ENCODE results near the gene WFS1.

The WFS1 gene, protein sequence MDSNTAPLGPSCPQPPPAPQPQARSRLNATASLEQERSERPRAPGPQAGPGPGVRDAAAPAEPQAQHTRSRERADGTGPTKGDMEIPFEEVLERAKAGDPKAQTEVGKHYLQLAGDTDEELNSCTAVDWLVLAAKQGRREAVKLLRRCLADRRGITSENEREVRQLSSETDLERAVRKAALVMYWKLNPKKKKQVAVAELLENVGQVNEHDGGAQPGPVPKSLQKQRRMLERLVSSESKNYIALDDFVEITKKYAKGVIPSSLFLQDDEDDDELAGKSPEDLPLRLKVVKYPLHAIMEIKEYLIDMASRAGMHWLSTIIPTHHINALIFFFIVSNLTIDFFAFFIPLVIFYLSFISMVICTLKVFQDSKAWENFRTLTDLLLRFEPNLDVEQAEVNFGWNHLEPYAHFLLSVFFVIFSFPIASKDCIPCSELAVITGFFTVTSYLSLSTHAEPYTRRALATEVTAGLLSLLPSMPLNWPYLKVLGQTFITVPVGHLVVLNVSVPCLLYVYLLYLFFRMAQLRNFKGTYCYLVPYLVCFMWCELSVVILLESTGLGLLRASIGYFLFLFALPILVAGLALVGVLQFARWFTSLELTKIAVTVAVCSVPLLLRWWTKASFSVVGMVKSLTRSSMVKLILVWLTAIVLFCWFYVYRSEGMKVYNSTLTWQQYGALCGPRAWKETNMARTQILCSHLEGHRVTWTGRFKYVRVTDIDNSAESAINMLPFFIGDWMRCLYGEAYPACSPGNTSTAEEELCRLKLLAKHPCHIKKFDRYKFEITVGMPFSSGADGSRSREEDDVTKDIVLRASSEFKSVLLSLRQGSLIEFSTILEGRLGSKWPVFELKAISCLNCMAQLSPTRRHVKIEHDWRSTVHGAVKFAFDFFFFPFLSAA

DNA sequence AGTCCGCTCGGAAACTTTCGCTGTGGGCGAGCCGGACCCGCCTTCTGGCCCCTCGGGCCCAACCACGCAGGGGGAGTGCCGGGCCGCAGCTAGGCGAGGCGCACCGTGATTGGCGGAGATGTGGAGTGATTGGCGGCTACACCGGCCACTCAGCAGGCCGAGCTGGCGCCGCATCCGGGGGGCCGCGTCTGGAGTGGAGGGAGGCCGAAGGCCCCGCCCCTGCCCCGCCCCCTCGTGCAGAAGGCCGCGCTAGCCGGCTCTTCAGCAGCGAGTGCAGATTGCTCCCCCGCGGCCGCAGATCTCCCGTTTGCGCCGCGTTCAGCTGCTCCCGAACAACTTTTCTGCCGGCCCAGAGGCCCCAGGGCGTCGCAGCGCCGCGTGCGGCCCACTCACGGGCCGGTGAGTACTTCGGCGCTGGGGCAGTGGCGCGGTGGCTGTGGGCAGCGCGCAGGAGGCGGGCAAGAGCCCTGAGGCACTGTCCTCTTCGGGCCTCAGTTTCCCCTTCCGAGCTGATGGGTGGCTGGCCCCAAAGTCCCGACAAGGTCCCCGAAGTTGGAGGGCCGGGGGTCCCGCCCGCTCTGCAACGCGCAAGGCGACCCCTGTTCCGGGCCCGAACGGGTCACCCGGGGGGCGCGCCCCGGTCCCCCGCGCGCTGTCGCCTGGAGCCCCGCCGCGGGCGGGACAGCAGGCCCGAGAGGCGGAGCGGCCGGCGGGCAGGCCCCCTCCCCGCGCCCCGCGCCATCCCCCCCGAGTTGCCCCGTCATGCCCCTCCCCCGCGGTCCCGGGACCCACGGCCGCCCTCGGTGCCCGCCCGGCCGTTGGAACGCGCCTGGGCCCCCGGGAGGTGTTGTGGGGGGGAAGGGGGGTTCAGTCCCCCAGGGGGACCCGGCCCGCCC lies at the start of gene WFS1:
TSS of gene WFS1 (plus strand) at position 235 of the 896 bp plus-strand sequence. CDS start 7,606 bp downstream, outside the sequence.
- DNase-seq (ENCODE audit: low read depth, low spot score): peak; percentile 95

DNA sequence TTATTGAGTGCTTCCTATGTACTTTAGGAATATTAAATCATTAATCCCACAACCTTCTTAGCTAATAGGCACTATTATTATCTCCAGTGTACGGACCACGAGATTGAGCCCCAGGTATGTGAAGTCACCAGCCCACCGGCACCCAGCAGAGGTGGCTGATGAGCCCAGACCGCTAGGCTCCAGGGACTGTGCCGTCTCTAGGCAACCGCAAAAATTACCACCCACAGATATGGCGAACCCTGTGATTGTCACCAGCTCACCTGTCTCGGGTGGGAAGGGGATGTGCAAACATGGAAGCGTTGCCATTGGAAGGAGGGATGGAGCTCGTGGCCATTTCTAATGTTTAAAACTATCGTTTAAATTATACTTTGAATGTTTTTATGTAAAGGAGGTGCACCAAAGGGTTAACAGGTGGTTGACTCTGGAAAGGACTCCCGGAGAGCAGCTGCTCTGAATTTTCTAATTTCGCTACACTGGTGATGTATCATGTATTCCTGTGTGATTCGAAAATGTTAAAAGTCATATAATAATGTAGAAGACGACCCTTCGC lies 48.3 kb upstream of the WFS1 start:
- DNase-seq (ENCODE audit: low read depth, low spot score): no peak

DNA sequence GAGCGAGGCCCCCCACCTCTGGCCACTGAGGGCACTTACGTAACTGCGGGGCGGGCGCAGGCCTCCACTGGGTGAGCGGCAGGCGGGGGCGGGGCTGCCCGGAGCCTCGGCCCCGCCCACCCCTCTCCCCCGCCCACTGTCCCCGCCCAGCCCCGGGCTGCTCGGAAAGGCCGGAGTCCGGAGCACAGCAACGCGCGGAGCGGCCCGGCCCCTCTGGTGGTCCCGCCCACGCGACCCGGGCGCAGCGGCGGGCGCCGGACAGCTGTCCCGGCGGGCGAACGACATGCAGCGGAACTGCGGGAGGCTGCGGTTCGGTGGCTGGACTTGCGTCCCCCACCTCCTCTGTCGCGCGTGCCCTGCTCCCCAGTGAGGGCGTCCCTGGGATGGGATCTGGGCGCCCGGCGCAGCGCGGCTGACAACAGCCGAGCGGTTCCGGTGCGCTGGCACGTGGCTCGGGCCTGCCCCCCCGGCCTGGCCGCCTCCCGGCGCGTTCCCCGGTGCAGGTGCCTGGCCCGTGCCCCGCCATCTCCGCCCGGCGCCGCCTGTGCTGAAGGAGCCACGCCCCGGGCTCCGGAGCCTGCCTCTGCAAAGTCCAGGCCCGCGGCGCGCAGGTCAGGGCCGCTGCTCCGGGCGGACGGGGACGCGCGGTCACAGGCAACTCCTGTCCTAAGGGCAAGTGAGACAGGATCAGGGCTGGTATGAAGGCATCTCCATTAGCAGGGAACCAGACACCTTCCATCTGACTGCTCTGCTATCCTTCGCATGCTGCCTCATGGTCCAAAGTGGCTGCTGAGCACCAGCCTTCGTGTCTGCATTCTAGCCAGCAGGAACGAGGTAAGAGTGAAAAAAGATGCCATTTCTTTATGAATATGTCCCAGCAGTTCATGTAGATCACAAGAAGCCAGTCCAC lies 47.5 kb upstream of the WFS1 start:
- DNase-seq (ENCODE audit: low read depth, low spot score): no peak

DNA sequence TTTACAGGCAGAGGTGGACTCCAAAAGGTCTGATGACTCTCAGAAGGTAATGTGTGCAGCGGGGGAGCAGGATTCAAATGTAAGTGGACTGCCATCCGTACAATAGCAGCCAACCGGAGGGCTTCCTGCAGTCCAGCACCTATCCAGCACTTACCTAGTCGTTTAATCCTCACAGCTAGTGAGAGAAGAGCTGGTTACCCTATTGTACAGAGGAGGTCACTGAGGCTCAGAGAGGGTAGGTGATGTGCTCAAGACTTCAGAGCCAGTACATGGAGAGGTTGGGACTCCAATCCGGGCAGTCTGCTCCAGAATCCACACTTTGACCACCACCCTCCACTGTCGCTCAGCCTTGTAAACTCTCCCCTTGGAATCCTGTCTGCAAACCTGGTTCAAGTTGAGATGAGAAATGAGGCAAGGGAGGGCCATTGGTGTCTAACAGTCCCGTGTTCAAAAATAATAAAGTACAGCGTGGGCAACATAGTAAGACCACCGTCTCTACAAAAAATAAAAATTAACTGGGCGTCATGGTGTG lies 46.8 kb upstream of the WFS1 start:
- no peak for DNase-seq (ENCODE audit: low read depth, low spot score)

DNA sequence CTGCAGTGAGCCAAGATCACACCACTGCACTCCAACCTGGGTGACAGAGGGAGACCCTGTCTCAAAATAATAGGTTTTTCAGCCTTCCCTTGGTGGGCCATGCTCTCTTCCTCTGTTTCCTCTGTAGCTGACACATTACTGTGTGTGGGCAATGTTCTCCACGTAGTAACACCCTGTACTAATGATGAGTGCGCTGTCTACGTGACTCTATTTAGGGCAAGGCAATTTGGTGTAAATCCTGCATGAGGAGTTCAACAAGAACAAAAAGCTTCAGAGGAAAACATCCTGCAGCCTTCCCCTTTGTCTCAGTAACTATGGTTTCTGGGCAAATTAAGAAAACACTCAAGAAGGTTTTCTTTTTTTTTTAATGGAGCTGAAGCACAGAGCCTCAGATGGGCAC lies 44.9 kb upstream of the WFS1 start:
- DNase-seq (ENCODE audit: low read depth, low spot score): no peak

DNA sequence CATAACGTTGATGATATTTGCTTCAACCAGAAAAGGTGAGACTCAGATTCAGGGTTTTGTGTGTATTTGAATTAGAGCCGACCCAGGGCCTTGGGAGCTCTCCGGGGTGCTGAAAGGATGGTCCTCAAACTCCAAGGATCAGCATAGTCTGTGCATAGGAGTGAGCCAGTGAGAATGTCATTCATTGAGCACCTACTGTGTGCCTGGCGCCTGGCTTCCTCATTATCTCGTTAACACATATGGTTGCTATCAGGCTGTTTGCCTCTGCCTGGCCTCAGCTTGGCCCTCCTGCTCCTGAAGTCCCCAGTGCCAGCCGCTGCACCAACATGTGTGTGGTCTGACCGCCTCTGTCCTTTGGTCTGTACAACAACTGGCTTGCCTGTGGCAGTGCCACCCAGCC lies 44.2 kb upstream of the WFS1 start:
- no peak for DNase-seq (ENCODE audit: low read depth, low spot score)

DNA sequence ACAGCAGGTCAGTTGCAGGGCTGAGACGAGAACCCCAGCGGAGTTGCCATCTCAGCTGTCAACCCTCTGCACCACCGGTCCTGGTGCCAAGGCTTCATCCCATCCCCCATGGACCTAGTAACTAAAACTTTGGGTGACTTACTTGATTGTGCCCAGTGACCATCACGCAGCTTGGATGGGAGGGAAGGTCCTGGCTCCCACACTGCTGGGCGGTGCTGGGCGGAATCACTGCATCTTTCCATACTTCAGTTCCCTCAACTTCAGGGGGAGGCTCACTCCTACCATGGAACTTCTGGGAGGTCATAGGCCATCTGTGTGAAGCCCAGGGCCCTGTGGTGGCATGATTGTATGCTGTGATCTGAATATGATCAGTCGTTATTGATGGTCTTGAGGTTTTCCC lies 43.1 kb upstream of the WFS1 start:
- DNase-seq (ENCODE audit: low read depth, low spot score): no peak

DNA sequence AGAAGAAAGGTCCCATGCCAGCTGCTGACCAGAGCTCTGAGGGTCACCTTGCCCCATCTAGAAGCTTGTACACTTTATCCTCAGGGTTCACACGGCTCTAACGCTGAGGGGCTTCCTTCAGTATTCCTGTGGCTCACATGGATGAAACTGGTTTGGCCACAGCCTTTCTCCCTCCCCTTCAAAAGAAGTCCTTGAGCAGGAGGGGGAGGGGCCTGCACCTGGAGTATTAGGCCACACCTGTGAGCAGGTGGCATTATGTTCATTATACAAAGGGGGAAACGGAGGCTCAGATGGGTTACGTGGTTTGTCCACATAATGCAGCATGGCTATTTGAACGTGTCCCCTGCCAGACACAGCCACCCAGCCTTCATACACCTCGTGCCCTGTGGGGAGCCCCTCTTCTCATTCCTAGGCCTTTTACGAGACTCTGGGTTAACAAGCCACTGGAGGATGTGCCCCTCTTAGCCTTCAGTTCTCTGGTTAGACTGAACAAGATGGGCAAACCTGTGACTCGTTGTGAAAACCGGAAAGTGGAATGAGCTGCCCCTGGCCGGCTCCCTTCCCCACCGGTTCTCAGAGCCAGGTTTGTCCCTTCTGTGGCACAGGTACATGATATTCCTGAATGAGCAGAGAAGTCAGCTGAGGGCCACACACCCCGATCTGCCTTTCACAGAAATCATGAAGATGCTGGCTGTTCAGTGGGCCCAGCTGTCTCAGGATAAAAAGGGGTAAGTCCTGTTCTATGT lies 42.1 kb upstream of the WFS1 start:
- DNase-seq (ENCODE audit: low read depth, low spot score): no peak

DNA sequence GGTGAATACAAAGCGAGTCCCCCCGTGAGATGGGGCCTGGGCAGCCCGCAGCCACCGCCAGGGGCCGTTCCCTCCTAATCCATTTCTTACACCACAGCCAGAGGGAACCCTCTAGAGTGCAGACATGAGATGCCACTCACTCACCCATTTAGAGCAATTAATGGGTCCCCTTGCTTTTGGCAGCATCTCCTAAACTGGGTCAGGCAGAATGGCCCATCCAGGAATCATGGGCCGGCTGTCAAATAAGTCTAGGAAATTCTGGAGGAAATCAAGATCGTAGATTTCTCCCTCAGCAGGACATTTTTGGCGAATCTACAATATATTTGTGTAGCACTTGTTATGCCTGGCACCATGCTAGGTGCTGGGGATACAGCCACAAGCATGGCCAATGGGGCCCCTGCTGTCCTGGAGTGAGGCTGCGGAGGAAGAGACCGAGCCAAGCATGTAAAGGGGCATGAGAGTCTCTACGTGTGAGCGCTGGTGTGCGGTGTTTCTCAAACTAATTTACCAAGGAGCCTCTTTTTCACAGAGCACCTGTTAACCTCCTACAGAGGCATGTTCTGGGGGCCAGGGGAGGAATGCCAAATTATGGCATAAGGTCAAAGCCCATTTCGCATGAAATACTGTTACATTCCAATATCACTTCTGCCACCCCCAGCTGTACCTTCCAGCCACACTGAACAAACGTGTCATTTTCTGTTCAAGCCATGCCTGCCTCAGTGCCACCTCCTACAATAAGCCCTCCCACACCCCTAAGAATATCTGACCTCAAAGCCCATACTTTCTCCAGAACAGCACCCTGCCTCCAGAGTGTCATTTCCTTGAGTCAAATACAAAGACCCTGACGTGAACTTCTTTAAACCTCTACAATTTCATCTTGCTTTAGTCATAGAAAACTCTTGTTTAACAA lies 41.2 kb upstream of the WFS1 start:
- no peak for DNase-seq (ENCODE audit: low read depth, low spot score)

DNA sequence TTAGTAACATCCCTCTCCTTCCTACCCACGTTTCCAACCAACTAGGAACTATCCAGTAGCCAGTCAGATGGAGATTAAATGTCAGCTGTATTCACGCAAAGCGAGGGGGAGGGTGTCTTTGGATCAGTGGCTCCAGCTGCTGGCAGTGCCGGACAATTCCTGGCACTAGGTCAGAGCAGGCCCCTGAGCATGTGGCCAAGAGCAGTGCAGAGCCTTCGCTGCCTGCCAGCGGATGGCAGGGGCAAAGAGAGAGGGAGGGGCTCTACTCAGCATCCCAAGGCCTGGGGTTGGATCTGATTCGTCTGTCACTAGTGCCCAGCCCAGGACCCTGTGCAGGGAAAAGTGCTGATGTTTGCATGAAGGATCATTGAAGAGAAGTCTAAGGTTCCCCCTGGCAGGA lies 40.6 kb upstream of the WFS1 start:
- DNase-seq (ENCODE audit: low read depth, low spot score): no peak

DNA sequence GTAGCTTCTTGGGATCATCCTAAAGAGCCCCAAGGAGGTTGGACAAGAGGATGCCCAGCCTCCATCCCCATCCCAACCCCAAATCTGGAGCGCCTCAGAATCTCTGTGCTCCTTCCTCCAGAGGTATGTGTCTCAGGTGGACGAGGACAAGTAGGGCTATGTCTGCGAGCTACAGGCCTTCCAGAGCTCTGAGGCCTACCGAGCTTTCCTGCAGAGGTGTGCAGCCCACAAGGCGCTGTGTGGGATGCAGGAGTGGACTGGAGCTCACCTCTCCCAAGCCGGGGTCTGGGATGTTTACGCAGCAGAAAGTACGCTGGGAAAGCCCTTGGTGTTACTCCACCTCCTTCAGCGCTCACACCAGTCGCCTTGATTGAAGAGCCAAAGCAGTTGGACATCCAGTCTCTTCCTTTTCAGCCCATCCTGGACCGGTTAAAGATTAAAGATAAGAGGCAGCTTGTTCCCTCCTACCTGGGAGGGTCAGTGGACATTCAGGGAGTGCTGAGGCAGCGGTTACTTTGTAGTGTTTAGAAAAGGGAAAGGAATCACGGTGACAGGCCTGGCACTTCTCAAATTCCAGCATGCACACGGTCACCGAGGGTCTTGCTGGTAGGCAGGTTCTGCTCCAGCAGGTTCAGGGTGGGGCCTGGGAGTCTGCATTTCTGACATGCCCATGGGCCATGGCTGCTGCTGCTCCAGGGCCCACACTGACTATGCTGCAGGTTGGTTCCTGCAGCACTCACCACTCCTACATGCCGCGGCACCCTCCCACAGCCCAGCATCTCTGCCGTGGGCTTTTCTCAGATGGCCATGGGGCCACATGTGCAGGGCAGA lies 39.8 kb upstream of the WFS1 start:
- DNase-seq (ENCODE audit: low read depth, low spot score): no peak

DNA sequence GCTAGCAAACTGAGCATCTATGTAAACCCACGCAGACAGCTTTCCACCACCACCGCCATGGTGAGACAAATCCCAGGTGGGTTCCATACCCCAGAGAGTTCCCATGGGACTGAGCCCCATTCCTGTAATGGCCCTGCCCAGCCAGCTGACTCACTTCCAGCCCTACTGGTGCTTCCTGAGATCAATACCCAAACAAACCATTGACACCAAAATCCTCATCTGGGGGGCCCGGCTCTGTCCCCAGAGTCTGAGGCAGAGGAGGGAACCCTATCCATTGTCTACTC lies 39.2 kb upstream of the WFS1 start:
- DNase-seq (ENCODE audit: low read depth, low spot score): no peak

DNA sequence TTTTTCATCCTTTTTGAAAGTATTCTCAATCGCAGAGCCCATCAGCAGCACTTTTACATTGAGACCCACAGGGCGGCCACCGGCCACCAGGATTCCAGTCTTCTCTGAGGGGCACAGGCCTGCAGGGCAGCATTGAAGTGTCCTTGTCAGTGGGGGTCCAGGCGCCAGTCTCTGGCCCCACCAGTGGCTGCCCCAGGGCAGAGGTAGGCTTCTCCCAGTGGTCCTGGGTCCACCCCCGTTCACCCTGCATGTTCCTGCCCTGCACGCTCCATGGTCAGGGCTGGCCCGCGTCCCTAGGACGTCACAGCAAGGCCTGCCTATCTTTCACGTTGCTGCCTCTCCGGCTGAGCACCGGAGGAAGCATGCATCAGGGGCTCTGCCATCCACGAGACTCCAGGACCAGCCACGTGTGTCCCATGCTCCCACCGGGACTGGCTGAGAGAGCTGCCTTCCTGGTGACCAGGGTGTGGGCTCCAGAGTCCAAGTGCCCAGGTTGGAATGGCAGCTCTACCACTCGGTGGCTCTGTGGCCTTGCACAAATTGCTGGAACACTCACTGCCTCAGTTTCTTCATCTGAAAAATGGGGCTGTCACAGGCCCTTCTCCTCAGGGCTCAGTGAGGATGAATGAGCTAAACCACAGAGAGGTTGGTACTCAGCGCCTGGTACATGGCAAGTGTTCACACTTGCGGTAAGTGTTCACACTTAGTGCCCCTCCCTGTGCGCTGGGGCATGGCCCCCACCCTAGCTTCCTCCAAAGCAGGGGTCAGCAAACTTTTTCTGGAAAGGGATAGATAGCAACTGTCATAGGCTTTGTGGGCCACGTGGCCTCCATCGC lies 38.6 kb upstream of the WFS1 start:
- no peak for DNase-seq (ENCODE audit: low read depth, low spot score)

DNA sequence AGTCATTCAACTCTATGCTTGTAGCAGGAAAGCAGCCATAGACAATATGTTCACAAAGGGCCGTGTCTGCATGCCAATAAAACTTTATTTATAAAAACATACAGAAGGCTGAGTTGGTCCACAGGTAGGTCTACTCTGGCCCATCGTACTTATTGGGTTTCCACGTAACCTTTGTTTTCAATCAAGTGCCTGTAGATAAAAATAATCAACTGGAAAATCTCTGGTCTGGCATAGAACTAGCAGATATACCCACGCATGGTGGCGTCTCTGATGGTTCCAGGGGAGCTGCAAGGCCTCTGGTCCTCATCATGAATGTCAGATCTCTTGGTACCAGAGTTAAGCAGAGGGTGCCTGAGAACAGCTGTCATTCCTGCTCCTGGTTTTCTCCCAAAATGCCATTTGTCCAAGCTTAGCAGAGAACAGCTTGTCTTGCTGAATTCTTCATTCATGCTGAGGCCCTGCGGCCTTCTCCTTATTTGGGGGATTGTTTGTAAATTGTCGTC lies 37.9 kb upstream of the WFS1 start:
- DNase-seq (ENCODE audit: low read depth, low spot score): no peak

DNA sequence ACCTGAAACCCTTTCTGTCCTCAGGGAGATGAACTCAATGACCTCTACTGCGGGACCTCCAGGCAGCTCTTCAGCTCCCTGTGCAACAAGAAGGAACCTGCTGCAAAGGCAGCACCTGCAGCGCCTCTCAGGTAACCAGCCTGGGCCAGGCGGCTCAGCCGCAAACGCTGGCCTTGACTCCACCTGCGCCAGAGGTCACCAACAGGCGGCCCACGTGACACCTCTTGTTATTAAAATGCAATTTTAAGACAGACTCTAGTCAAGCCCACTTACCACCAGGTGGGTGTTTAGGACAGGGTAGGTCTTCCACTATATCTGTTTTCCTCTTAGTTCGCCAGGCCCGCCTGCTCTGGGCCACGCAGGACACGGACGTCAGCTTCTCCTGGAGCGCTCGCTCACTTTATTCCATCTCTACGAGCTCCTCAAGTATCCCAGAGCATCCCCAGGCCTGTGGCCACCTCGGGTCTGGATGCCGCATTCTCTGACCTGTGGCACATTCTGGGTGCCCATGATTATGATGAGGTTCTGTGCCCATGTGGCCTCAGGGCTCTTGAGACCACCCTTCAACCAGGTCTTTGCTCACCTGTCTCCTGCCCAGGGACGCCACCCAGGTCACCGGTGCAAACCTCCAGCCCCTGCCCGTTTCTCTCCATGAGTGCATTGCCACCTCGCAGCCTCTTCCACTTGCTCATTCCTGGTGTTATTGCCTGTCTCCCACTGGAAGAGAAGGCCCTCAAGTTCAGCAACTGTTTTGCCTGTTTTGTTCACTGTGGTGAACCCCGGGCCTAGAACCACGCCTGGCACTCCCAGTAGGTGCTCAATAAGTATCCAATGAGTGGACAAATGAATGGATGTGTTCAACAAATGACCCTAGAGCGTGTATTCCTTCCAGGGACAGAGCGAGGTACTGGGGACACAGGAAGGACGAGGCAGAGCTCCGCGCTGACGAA lies 36.5 kb upstream of the WFS1 start:
- no peak for DNase-seq (ENCODE audit: low read depth, low spot score)

Data from activated naive CD8-positive, alpha-beta T cell treated with anti-CD3 and anti-CD28 coated beads, Interleukin-2, amount 50 U/mL, for 16 hours (primary cell).